Measurements from ENCODE around the gene ARRB1. TPM values are rescaled to one million over a fixed set of nuclear protein-coding genes. Genes with fewer than 3 reads are reported as not detected.
A peak's percentile ranks its signal among the peaks of the same experiment; 100 is the strongest.

Gene ARRB1
- total RNA-seq, 1 experiment from 2014 or later = 24.2 TPM

DNA sequence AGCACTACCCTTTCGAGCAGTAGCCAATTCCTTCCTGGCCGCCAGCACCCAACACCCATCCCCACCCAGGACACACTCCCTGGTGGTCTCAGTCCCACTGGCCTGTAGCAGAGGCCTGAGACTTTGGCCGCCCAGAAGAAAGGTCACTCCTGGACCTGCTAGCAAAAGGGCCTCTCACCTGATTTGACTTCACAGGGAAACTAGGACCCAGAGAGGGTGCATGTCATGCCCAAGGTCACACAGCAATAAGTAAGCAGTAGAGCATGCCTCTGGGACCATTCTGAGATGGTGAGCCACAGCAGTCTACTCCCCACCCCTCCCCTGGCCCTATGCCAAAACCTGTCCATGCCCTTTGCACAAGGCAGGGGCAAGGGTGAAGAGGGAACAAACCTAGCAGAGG, 7.3 kb downstream of the ARRB1 start:
- Histone ChIP-seq H3K9me2 (ENCODE audit: insufficient read depth) (no peaks in the 10 kb centered on the region), H3K4me3 (replicated peaks in 1 of 2; ENCODE audit: low read depth in 1 of 2, low read length in 2 of 2) (no peak overlapping the region), H3K4me1 (ENCODE audit: control insufficient read depth in 1 of 2, insufficient read depth in 2 of 2, low read length in 2 of 2) (peaks cover 25 to 52% of the 10 kb centered on the region in 2 experiments), H3K27ac (ENCODE audit: low read depth, low read length) (no peak overlapping the region), H3K9ac (ENCODE audit: low read length) (no peak overlapping the region), H3K36me3 (ENCODE audit: control insufficient read depth in 1 of 2, insufficient read depth in 2 of 2, low read length in 2 of 2) (no peaks in the 10 kb centered on the region), H3K27me3 (ENCODE audit: insufficient read depth, low read length) (no peaks in the 10 kb centered on the region), H3K9me3 (ENCODE audit: control insufficient read depth in 1 of 2, insufficient read depth in 1 of 2, low read depth in 1 of 2, low read length in 2 of 2) (no peaks in the 10 kb centered on the region), H4K20me1 (ENCODE audit: insufficient read depth) (no peaks in the 10 kb centered on the region), H2AFZ (ENCODE audit: low read depth, low read length, poor library complexity, severe bottlenecking) (no peak overlapping the region), H3K4me2 (ENCODE audit: low read length) (peak overlapping the region; percentile 29), H3K79me2 (ENCODE audit: insufficient read depth, low read length) (peaks cover 9% of the 10 kb centered on the region; the same call in 1 of the 2 replicates)
- ATAC-seq (no peak), DNase-seq (ENCODE audit: low read depth, low spot score) (no peak)
- BruUV-seq (replicated peaks) = no TSS peak
- TF ChIP-seq ZFX (IDR thresholded peaks at IDR 0.05) (no peak), POLR2AphosphoS5 (IDR thresholded peaks at IDR 0.05; ENCODE audit: low read depth, low read length) (no peak), FOSL1 (IDR thresholded peaks at IDR 0.05; ENCODE audit: low read depth) (no peak), YY1 (IDR thresholded peaks at IDR 0.05; ENCODE audit: extremely low read depth, insufficient replicate concordance, low read depth, low read length) (no peak), POLR2A (IDR thresholded peaks at IDR 0.05; ENCODE audit: borderline replicate concordance, extremely low read depth, insufficient read depth, insufficient read length) (no peak), SP1 (IDR thresholded peaks at IDR 0.05; ENCODE audit: low read depth) (no peak)
- ChIA-PET POLR2A (no interaction called here), CTCF (no interaction called here), RAD21 (ENCODE audit: low non-redundant PET in 1 of 2, low total read pairs in 2 of 2, uncharacterized antibody in 2 of 2, unreplicated experiment in 2 of 2) (no interaction called here)
- intact Hi-C loops (cut with micrococcal nuclease) = no loop called here

DNA sequence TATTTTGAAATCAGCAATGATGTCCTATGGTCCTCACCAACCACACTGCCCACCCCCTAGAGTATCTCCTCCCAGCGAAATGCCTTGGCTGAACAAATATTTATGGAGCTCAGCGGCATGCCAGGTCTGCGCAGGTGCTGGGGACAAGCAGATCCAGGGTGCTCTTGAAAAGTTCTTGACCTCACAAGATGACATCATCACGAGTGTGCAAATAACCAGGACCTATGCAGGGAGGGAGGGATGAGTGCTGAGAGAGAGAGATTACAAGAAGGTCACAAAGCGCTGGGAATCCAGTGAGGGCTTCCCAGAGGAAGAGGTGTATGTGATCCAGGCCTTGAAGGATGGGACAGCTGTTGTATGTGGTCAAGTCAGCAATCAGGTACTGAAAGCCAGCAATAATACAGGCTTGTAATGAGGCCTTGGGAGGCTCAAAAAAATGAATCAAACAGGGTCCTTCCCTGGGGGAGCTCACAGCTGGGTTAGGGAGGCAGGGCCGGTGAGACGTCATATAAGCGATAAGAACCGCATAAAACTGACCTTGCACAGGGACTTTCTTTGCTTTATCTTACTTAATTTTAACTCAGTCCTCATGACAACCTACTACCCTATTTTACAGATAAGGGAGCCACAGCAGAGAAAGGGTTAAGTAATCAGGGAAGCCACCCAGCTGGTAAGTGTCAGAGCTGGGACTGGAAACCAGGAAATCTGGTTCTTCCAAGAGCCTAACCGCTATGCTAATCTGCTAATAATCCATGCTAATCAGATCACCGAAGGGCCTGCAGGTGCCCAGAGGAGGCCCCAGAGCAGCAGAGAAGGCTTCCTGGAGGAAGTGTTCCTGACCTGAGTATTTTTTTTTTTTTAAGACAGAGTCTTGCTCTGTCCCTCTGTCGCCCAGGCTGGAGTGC, 8.2 kb downstream of the ARRB1 start:
- Histone ChIP-seq H3K27me3 (ENCODE audit: insufficient read depth, low read length) (no peaks in the 10 kb centered on the region), H2AFZ (ENCODE audit: low read depth, low read length, poor library complexity, severe bottlenecking) (no peak overlapping the region), H3K27ac (ENCODE audit: low read depth, low read length) (no peak overlapping the region), H3K9me2 (ENCODE audit: insufficient read depth) (no peaks in the 10 kb centered on the region), H3K4me2 (ENCODE audit: low read length) (peak overlapping the region; percentile 23), H3K79me2 (ENCODE audit: insufficient read depth, low read length) (peaks cover 9% of the 10 kb centered on the region; the same call in 1 of the 2 replicates), H3K4me3 (replicated peaks in 1 of 2; ENCODE audit: low read depth in 1 of 2, low read length in 2 of 2) (no peak overlapping the region), H3K9ac (ENCODE audit: low read length) (no peak overlapping the region), H3K9me3 (ENCODE audit: control insufficient read depth in 1 of 2, insufficient read depth in 1 of 2, low read depth in 1 of 2, low read length in 2 of 2) (no peaks in the 10 kb centered on the region), H3K36me3 (ENCODE audit: control insufficient read depth in 1 of 2, insufficient read depth in 2 of 2, low read length in 2 of 2) (no peaks in the 10 kb centered on the region), H4K20me1 (ENCODE audit: insufficient read depth) (no peaks in the 10 kb centered on the region), H3K4me1 (ENCODE audit: control insufficient read depth in 1 of 2, insufficient read depth in 2 of 2, low read length in 2 of 2) (peaks cover 25 to 52% of the 10 kb centered on the region in 2 experiments)
- no TSS peak for BruUV-seq (replicated peaks)
- CTCF ChIA-PET = interaction anchor here (1.2 to 1.6 kb wide), 2 partner anchors 12 to 17 kb away, joined by 3 read pairs; no protein-coding TSS in a partner anchor
- RAD21 ChIA-PET (ENCODE audit: low non-redundant PET in 1 of 2, low total read pairs in 2 of 2, uncharacterized antibody in 2 of 2, unreplicated experiment in 2 of 2) = no interaction called here
- intact Hi-C loops (cut with micrococcal nuclease) = no loop called here
- POLR2A ChIA-PET = no interaction called here
- DNase-seq (ENCODE audit: low read depth, low spot score) = no peak
- ATAC-seq = 0 out of 2 replicates have a peak, but pooled peaks have one; percentile 2
- TF ChIP-seq, protein P1, sequence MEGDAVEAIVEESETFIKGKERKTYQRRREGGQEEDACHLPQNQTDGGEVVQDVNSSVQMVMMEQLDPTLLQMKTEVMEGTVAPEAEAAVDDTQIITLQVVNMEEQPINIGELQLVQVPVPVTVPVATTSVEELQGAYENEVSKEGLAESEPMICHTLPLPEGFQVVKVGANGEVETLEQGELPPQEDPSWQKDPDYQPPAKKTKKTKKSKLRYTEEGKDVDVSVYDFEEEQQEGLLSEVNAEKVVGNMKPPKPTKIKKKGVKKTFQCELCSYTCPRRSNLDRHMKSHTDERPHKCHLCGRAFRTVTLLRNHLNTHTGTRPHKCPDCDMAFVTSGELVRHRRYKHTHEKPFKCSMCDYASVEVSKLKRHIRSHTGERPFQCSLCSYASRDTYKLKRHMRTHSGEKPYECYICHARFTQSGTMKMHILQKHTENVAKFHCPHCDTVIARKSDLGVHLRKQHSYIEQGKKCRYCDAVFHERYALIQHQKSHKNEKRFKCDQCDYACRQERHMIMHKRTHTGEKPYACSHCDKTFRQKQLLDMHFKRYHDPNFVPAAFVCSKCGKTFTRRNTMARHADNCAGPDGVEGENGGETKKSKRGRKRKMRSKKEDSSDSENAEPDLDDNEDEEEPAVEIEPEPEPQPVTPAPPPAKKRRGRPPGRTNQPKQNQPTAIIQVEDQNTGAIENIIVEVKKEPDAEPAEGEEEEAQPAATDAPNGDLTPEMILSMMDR (IDR thresholded peaks at IDR 0.05 in 2 of 3, conservative IDR thresholded peaks at IDR 0.05 in 1 of 3; ENCODE audit: borderline replicate concordance in 1 of 3, insufficient read depth in 1 of 3, low read depth in 2 of 3, low read length in 2 of 3) = no peak
- TF ChIP-seq ZNF274 (IDR thresholded peaks at IDR 0.05; ENCODE audit: low read depth, low read length) (no peak), POLR2AphosphoS5 (IDR thresholded peaks at IDR 0.05; ENCODE audit: low read depth, low read length) (no peak), TCF7L2 (IDR thresholded peaks at IDR 0.05; ENCODE audit: borderline replicate concordance, extremely low read depth, insufficient read depth, insufficient read length) (no peak), SP1 (IDR thresholded peaks at IDR 0.05; ENCODE audit: low read depth) (no peak), ELF1 (IDR thresholded peaks at IDR 0.05; ENCODE audit: borderline replicate concordance, low read depth) (no peak), CEBPB (IDR thresholded peaks at IDR 0.05; ENCODE audit: low read depth) (no peak), SIN3A (IDR thresholded peaks at IDR 0.05; ENCODE audit: low read depth) (no peak), FOSL1 (IDR thresholded peaks at IDR 0.05; ENCODE audit: low read depth) (no peak), YY1 (IDR thresholded peaks at IDR 0.05; ENCODE audit: extremely low read depth, insufficient replicate concordance, low read depth, low read length) (no peak), EZH2phosphoT487 (IDR thresholded peaks at IDR 0.05; ENCODE audit: borderline replicate concordance) (no peak), RAD21 (IDR thresholded peaks at IDR 0.05; ENCODE audit: low read depth) (no peak)
- TF ChIP-seq, protein P2, sequence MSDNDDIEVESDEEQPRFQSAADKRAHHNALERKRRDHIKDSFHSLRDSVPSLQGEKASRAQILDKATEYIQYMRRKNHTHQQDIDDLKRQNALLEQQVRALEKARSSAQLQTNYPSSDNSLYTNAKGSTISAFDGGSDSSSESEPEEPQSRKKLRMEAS (IDR thresholded peaks at IDR 0.05) = no peak
